ENCODE results near the gene CHIT1.
"Not testable (repeated sequence)": the region's sequence is repeated elsewhere in the genome, so short reads cannot be mapped to it uniquely, and the experiment has no call there.

CHIT1 gene

GRCh38 chr1:203264052-203264501 is 34.6 kb upstream of the CHIT1 start:
- no peak for DNase-seq

GRCh38 chr1:203263496-203263895 is 34.0 kb upstream of the CHIT1 start:
- DNase-seq, result no peak

GRCh38 chr1:203256636-203257035 is 27.2 kb upstream of the CHIT1 start:
- not testable (repeated sequence) for DNase-seq

- not testable (repeated sequence) for DNase-seq
Measured at GRCh38 chr1:203254782-203255181, 25.3 kb upstream of the CHIT1 start.

- no peak for DNase-seq
Measured at GRCh38 chr1:203252678-203253077, 23.2 kb upstream of the CHIT1 start.

GRCh38 chr1:203251466-203251865 is 22.0 kb upstream of the CHIT1 start:
- DNase-seq, result no peak

GRCh38 chr1:203250911-203251310 is 21.4 kb upstream of the CHIT1 start:
- no peak for DNase-seq

GRCh38 chr1:203244776-203245175 is 15.3 kb upstream of the CHIT1 start:
- no peak for DNase-seq

GRCh38 chr1:203241708-203242107 is 12.2 kb upstream of the CHIT1 start:
- not testable (repeated sequence) for DNase-seq

- DNase-seq, result no peak
Measured at GRCh38 chr1:203239526-203240305, 10.2 kb upstream of the CHIT1 start.

GRCh38 chr1:203239081-203239480 is 9.6 kb upstream of the CHIT1 start:
- DNase-seq, result no peak

- DNase-seq, result no peak
Measured at GRCh38 chr1:203238535-203238934, 9.1 kb upstream of the CHIT1 start.

- DNase-seq, result not testable (repeated sequence)
Measured at GRCh38 chr1:203234901-203235300, 5.4 kb upstream of the CHIT1 start.

GRCh38 chr1:203228670-203229069 is 803 bp downstream of the CHIT1 start:
- DNase-seq, result no peak

- no peak for DNase-seq
Measured at GRCh38 chr1:203227371-203228083, 1.9 kb downstream of the CHIT1 start.

- DNase-seq, result no peak
Measured at GRCh38 chr1:203225071-203225470, 4.4 kb downstream of the CHIT1 start.

GRCh38 chr1:203223012-203223775 is 6.3 kb downstream of the CHIT1 start:
- DNase-seq, result no peak

GRCh38 chr1:203219934-203220333 is 9.5 kb downstream of the CHIT1 start:
- DNase-seq, result no peak

- no peak for DNase-seq
Measured at GRCh38 chr1:203219171-203219570, 10.3 kb downstream of the CHIT1 start.

- no peak for DNase-seq
Measured at GRCh38 chr1:203217668-203218067, 11.8 kb downstream of the CHIT1 start.

- DNase-seq, result no peak
Measured at GRCh38 chr1:203217139-203217655, 12.3 kb downstream of the CHIT1 start.

GRCh38 chr1:203216274-203217138 is 13.0 kb downstream of the CHIT1 start:
- DNase-seq, result peak; percentile 50

All from activated CD8-positive, alpha-beta memory T cell treated with anti-CD3 and anti-CD28 coated beads, Interleukin-2, amount 50 U/mL, for 4 hours (primary cell).